H1 (cell line): ENCODE data around the gene LCN12. TPM values are rescaled to one million over a fixed set of nuclear protein-coding genes. Genes with fewer than 3 reads are reported as not detected.

ENCODE experiments used
- CTCF ChIA-PET: fragments of 300-600 bp; sonication (Branson Sonifier 250); formaldehyde crosslinking; loops from one replicate; lab custom pipeline; 2021; ENCODE audit not compliant: partially characterized antibody; lab: Charles Lee
- POLR2A ChIA-PET: fragments of 300-600 bp; sonication (Branson Sonifier 250); formaldehyde crosslinking; loops from one replicate; lab custom pipeline; 2021; ENCODE audit warnings: inconsistent platforms; ENCODE audit not compliant: partially characterized antibody; lab: Charles Lee
- DNase-seq, 2 experiments: peaks; one replicate each; pipeline versions ENCODE4 v3.0.0 to v3.0.0-alpha.2; 2010 to 2022; ENCODE audit warnings: low spot score in 2 of 2, low read depth in 1 of 2, mixed read lengths in 1 of 2
- FAIRE-seq: peaks from 2 replicates; lab custom pipeline; 2011; peaks lifted over from hg19 to GRCh38; lab: Jason Lieb, UNC
- H2AFZ ChIP-seq: 2 replicates; pipeline ENCODE4 v1.8.1; 2012; ENCODE audit warnings: low read length, inconsistent platforms
- H2AK5ac ChIP-seq: 2 replicates; pipeline ENCODE4 v1.6.1; 2013; ENCODE audit warnings: low read depth, low read length
- H2BK120ac ChIP-seq: replicated peaks from 2 replicates; pipeline ENCODE3; 2013; ENCODE audit warnings: low read depth, low read length, inconsistent platforms
- H2BK12ac ChIP-seq: 2 replicates; pipeline ENCODE4 v1.6.1; 2013; ENCODE audit warnings: low read depth, low read length
- H2BK15ac ChIP-seq: 2 replicates; pipeline ENCODE4 v1.6.1; 2013; ENCODE audit warnings: low read length
- H2BK20ac ChIP-seq: 2 replicates; pipeline ENCODE4 v1.6.1; 2013; ENCODE audit warnings: low read length
- H2BK5ac ChIP-seq: 2 replicates; pipeline ENCODE4 v1.6.1; 2013; ENCODE audit warnings: low read depth, low read length
- H3K14ac ChIP-seq: 2 replicates; pipeline ENCODE4 v1.6.1; 2013; ENCODE audit warnings: inconsistent platforms; ENCODE audit not compliant: insufficient read length
- H3K18ac ChIP-seq: 2 replicates; pipeline ENCODE4 v1.6.1; 2013; ENCODE audit warnings: low read length; ENCODE audit errors: extremely low read depth
- H3K23ac ChIP-seq: 2 replicates; pipeline ENCODE4 v1.6.1; 2013; ENCODE audit warnings: inconsistent platforms; ENCODE audit not compliant: insufficient read length
- H3K23me2 ChIP-seq: 2 replicates; pipeline ENCODE4 v1.6.1; 2013; ENCODE audit warnings: low read depth, low read length
- H3K27ac ChIP-seq: 2 replicates; pipeline ENCODE4 v1.6.1; 2011; ENCODE audit warnings: low read depth, low read length, inconsistent platforms
- H3K27me3 ChIP-seq, 4 experiments: replicated peaks in 1 of 4; 1 replicate in 1 of 4; 2 replicates in 3 of 4; pipeline versions ENCODE4 v1.6.1 to v1.8.1; 2011 to 2013; ENCODE audit warnings: low read length in 3 of 4, mild to moderate bottlenecking in 3 of 4, inconsistent platforms in 2 of 4, mixed read lengths in 2 of 4, moderate library complexity in 1 of 4; ENCODE audit not compliant: control insufficient read depth in 3 of 4, insufficient read depth in 3 of 4; ENCODE audit errors: extremely low read depth in 1 of 4
- H3K36me3 ChIP-seq, 4 experiments: 2 replicates each; pipeline versions ENCODE4 v1.6.1 to v1.8.1; 2011 to 2013; ENCODE audit warnings: mild to moderate bottlenecking in 4 of 4, low read length in 3 of 4, moderate library complexity in 2 of 4, control low read depth in 1 of 4, inconsistent platforms in 1 of 4; ENCODE audit not compliant: insufficient read depth in 4 of 4, control insufficient read depth in 2 of 4
- H3K4ac ChIP-seq: replicated peaks from 2 replicates; pipeline ENCODE3; 2013; ENCODE audit warnings: low read length, low read depth, mixed read lengths, inconsistent platforms; ENCODE audit not compliant: insufficient read length
- H3K4me1 ChIP-seq, 4 experiments: replicated peaks in 1 of 4; 1 replicate in 1 of 4; 2 replicates in 3 of 4; pipeline versions ENCODE4 v1.6.1 to v1.8.1; 2011 to 2013; ENCODE audit warnings: low read length in 3 of 4, inconsistent platforms in 2 of 4, mixed read lengths in 1 of 4; ENCODE audit not compliant: insufficient read depth in 4 of 4, control insufficient read depth in 3 of 4
- H3K4me2 ChIP-seq, 2 experiments: 2 replicates each; pipeline versions ENCODE4 v1.6.1 to v1.8.1; 2011 to 2013; ENCODE audit warnings: low read depth in 2 of 2, low read length in 2 of 2, control low read depth in 1 of 2, inconsistent platforms in 1 of 2, mild to moderate bottlenecking in 1 of 2; ENCODE audit not compliant: insufficient read depth in 1 of 2
- H3K4me3 ChIP-seq, 4 experiments: fragments of 200-600, 300-600 bp in 1 of 4; sonication (generic), shearing (Covaris generic), sonication (Bioruptor Twin) in 1 of 4; 2 replicates each; pipeline versions ENCODE4 v1.5.1 to v1.8.1; 2011 to 2016; ENCODE audit warnings: low read length in 4 of 4, low read depth in 3 of 4, control low read depth in 2 of 4, inconsistent platforms in 2 of 4, mild to moderate bottlenecking in 2 of 4, mixed read lengths in 1 of 4, moderate library complexity in 1 of 4; ENCODE audit not compliant: insufficient read depth in 2 of 4; ENCODE audit errors: extremely low read depth in 1 of 4
- H3K56ac ChIP-seq: replicated peaks from 2 replicates; pipeline ENCODE3; 2013; ENCODE audit warnings: low read depth, mild to moderate bottlenecking, mixed read lengths, low read length, inconsistent platforms; ENCODE audit not compliant: insufficient read length
- H3K79me1 ChIP-seq: 2 replicates; pipeline ENCODE4 v1.6.1; 2013; ENCODE audit warnings: low read depth, low read length, control low read depth
- H3K79me2 ChIP-seq, 2 experiments: 2 replicates each; pipeline versions ENCODE4 v1.6.1 to v1.8.1; 2012 to 2013; ENCODE audit warnings: low read length in 2 of 2, mild to moderate bottlenecking in 2 of 2, inconsistent platforms in 1 of 2; ENCODE audit not compliant: insufficient read depth in 2 of 2, control insufficient read depth in 1 of 2
- H3K9ac ChIP-seq, 4 experiments: replicated peaks in 1 of 4; 1 replicate in 1 of 4; 2 replicates in 3 of 4; pipeline versions ENCODE4 v1.6.1 to v1.8.1; 2011 to 2013; ENCODE audit warnings: low read depth in 3 of 4, low read length in 3 of 4, control low read depth in 2 of 4, mild to moderate bottlenecking in 2 of 4, moderate library complexity in 2 of 4, inconsistent platforms in 1 of 4; ENCODE audit errors: extremely low read depth in 1 of 4
- H3K9me3 ChIP-seq, 2 experiments: 2 replicates each; pipeline versions ENCODE4 v1.6.1 to v1.8.1; 2012 to 2013; ENCODE audit warnings: mild to moderate bottlenecking in 2 of 2, moderate library complexity in 2 of 2, control low read depth in 1 of 2, inconsistent platforms in 1 of 2, low read depth in 1 of 2, low read length in 1 of 2, mixed read lengths in 1 of 2; ENCODE audit not compliant: insufficient read depth in 2 of 2
- H4K20me1 ChIP-seq, 2 experiments: replicated peaks in 1 of 2; 2 replicates each; pipeline versions ENCODE3 to v1.8.1; 2011 to 2013; ENCODE audit warnings: inconsistent platforms in 2 of 2, low read length in 2 of 2, mild to moderate bottlenecking in 1 of 2; ENCODE audit not compliant: insufficient read depth in 2 of 2, control insufficient read depth in 1 of 2
- H4K5ac ChIP-seq: 2 replicates; pipeline ENCODE4 v1.6.1; 2013; ENCODE audit warnings: low read length, low read depth, mixed read lengths, inconsistent platforms; ENCODE audit not compliant: insufficient read length
- H4K8ac ChIP-seq: 2 replicates; pipeline ENCODE4 v1.8.0; 2013; ENCODE audit warnings: mild to moderate bottlenecking, moderate library complexity, low read length, inconsistent platforms; ENCODE audit not compliant: insufficient read depth; ENCODE audit errors: extremely low read depth
- H4K91ac ChIP-seq: replicated peaks from 2 replicates; pipeline ENCODE3; 2013; ENCODE audit warnings: low read length, mixed read lengths, inconsistent platforms; ENCODE audit not compliant: insufficient read length
- BCL11A ChIP-seq, 2 experiments: IDR thresholded peaks; one replicate each; pipeline ENCODE4 v1.6.1; 2011; ENCODE audit warnings: low read depth in 2 of 2, low read length in 2 of 2, mild to moderate bottlenecking in 2 of 2
- CHD1 ChIP-seq: IDR thresholded peaks from 2 replicates; pipeline ENCODE4 v1.6.1; 2012; ENCODE audit warnings: low read depth, low read length, improper control_type of control experiment
- HDAC2 ChIP-seq, 2 experiments: fragments of 300-600 bp in 1 of 2; sonication (generic) in 1 of 2; IDR thresholded peaks; 2 replicates each; pipeline ENCODE4 v1.6.1; 2011 to 2012; ENCODE audit warnings: low read depth in 2 of 2, low read length in 2 of 2, mild to moderate bottlenecking in 2 of 2, moderate library complexity in 2 of 2, borderline replicate concordance in 1 of 2, inconsistent platforms in 1 of 2
- POU5F1 ChIP-seq: IDR thresholded peaks from 2 replicates; pipeline ENCODE4 v1.6.1; 2011; ENCODE audit warnings: low read depth, mild to moderate bottlenecking, low read length, moderate library complexity
- RNF2 ChIP-seq: fragments of 200-900, 300-1000 bp; sonication (generic); IDR thresholded peaks from 2 replicates; pipeline ENCODE4 v1.7.1; 2016; ENCODE audit warnings: borderline replicate concordance, low read depth, mild to moderate bottlenecking, antibody characterized with exemption, low read length; ENCODE audit not compliant: poor library complexity, severe bottlenecking; ENCODE audit errors: missing control alignments
- WGBS, 2 experiments: shearing (Covaris generic) in 1 of 2; methylation state at CpG; one replicate each; pipeline versions ENCODE4 v1.1.6 to v1.1.7; 2013 to 2015; ENCODE audit warnings: low lambda C conversion rate in 2 of 2, mixed read lengths in 2 of 2, inconsistent platforms in 1 of 2, low coverage in 1 of 2, missing lambda C conversion rate in 1 of 2; ENCODE audit not compliant: insufficient replicate concordance in 2 of 2, insufficient coverage in 1 of 2, insufficient read length in 1 of 2; ENCODE audit errors: extremely low coverage in 1 of 2, missing lambda C conversion rate in 1 of 2; 5-methylcytosine and 5-hydroxymethylcytosine counted together
- polyA plus RNA-seq, 7 experiments: library from polyadenylated mRNA; depleted of rRNA in 3 of 7; stranded (reverse) in 5 of 7; unstranded in 2 of 7; fragments of >200 nt in 5 of 7; fragments of 200-250 nt in 2 of 7; gene quantifications; 1 replicate in 5 of 7; 2 replicates in 1 of 7; 4 replicates in 1 of 7; pipeline versions ENCODE4 v1.2.1 to v1.2.3, GENCODE V29; 2011 to 2013; ENCODE audit warnings: missing spikeins in 2 of 7, mixed read lengths in 2 of 7
- total RNA-seq: library from RNA; stranded (reverse); fragmentation: NEBNext Ultra II Directional; extraction: Animal tissue kit (Norgen Biotek cat#: 25700); gene quantifications from 2 replicates; pipeline ENCODE4 v1.2.1, GENCODE V29; 2021
- TF ChIP-seq, protein P1 (sequence below): IDR thresholded peaks from 2 replicates; pipeline ENCODE4 v1.6.1; 2011; ENCODE audit warnings: low read length, improper control_type of control experiment

The LCN12 gene
- total and polyA plus RNA-seq, 2 of the 8 experiments (the other 6 are each of a cell fraction or from before 2014, with no cell fraction given) = 1.1 to 1.7 TPM

DNA sequence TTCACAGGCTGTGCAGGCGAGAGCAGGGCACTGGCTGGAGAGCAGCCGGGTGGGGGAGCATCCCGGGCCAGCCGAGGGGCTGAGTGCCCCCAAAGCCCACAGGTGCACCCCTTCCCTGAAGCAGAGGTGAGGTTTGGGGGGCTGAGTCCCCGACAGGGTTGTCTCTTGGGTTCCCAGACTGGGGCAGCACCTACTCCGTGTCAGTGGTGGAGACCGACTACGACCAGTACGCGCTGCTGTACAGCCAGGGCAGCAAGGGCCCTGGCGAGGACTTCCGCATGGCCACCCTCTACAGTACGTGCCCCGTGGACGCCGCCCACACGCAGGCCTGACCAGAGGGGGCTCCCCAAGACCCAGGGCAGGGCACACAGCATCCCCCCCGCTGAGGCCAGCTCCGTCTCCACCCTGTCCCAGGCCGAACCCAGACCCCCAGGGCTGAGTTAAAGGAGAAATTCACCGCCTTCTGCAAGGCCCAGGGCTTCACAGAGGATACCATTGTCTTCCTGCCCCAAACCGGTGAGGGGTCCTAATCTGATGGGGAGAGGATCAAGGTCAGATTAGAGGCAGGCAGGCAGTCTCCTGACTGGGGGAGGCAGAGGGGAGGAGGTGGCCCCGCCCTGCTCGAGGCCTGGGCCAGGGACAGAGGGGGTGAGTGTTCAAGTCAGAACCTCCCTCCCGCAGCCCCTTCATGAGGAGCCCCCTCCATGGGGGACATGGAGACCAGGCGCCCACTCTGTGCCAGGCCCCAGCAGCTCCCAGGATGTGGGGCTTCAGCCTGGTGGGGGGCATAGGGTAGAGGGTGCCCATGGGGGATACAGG is 27.9 kb downstream of the LCN12 start:
- H2BK15ac ChIP-seq = no peak overlapping the region
- no peak overlapping the region for H3K27ac ChIP-seq
- peaks cover 14% of the 10 kb centered on the region; the same call in 1 of the 2 replicates for H3K23me2 ChIP-seq
- no peak overlapping the region for H3K18ac ChIP-seq
- no peaks in the 10 kb centered on the region for H3K79me2 ChIP-seq
- DNase-seq (no peak), FAIRE-seq (no peak)
- H3K23ac ChIP-seq = no peak overlapping the region
- no peak overlapping the region for H3K56ac ChIP-seq
- no peak overlapping the region for H2BK20ac ChIP-seq
- H2AFZ ChIP-seq = no peak overlapping the region
- H2BK5ac ChIP-seq = no peak overlapping the region
- no peaks in the 10 kb centered on the region for H3K36me3 ChIP-seq
- H4K91ac ChIP-seq = no peak overlapping the region
- peaks cover 4 to 21% (median 18%) of the 10 kb centered on the region in 4 experiments; a peak in 6 of 7 replicates for H3K27me3 ChIP-seq
- no peak overlapping the region for H4K8ac ChIP-seq
- no peak overlapping the region for H3K4ac ChIP-seq
- CTCF ChIA-PET = interaction anchor here (1.7 to 3.0 kb wide), 2 partner anchors 12 to 49 kb away, joined by 6 to 18 read pairs; partner anchors contain the start of genes ABCA2 and PAXX
- H3K4me3 ChIP-seq = no peak overlapping the region
- H2AK5ac ChIP-seq = no peak overlapping the region
- H3K14ac ChIP-seq = no peak overlapping the region
- no peak overlapping the region for H3K9ac ChIP-seq
- WGBS, 2 experiments = 86% methylated on average over 24 of the region's 26 CpGs; no CpG with 5 or more reads in 1 of the 2 experiments
- H3K79me1 ChIP-seq = no peaks in the 10 kb centered on the region
- no peak overlapping the region for H2BK120ac ChIP-seq
- no peak overlapping the region for H2BK12ac ChIP-seq
- peaks cover 0 to 3% of the 10 kb centered on the region in 2 experiments for H4K20me1 ChIP-seq
- TF ChIP-seq BCL11A (IDR thresholded peaks at IDR 0.05; ENCODE audit: low read depth in 2 of 2, low read length in 2 of 2) (no peak), RNF2 (no peak), POU5F1 (no peak), CHD1 (no peak), HDAC2 (IDR thresholded peaks at IDR 0.05; ENCODE audit: borderline replicate concordance in 1 of 2, low read depth in 2 of 2, low read length in 2 of 2) (no peak)
- TF ChIP-seq, protein P1, sequence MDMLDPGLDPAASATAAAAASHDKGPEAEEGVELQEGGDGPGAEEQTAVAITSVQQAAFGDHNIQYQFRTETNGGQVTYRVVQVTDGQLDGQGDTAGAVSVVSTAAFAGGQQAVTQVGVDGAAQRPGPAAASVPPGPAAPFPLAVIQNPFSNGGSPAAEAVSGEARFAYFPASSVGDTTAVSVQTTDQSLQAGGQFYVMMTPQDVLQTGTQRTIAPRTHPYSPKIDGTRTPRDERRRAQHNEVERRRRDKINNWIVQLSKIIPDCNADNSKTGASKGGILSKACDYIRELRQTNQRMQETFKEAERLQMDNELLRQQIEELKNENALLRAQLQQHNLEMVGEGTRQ = no peak
- no peak overlapping the region for H4K5ac ChIP-seq
- no peaks in the 10 kb centered on the region for H3K9me3 ChIP-seq
- peaks cover 0 to 12% (median 6%) of the 10 kb centered on the region in 4 experiments; a peak in 5 of 7 replicates for H3K4me1 ChIP-seq
- H3K4me2 ChIP-seq = no peak overlapping the region
- POLR2A ChIA-PET = interaction anchor here (0.7 to 0.8 kb wide), 2 partner anchors 14 to 208 kb away, joined by 3 read pairs; no protein-coding TSS in a partner anchor
